GM12872 (cell line): Measurements from ENCODE around the gene ZNF70.
A peak's percentile ranks its signal among the peaks of the same experiment; 100 is the strongest.

Experiments
- TF ChIP-seq, protein P1 (sequence below): IDR thresholded peaks from 3 replicates; pipeline ENCODE4 v1.5.1; 2011; ENCODE audit warnings: low read depth, mild to moderate bottlenecking, low read length, moderate library complexity; ENCODE audit not compliant: insufficient read depth

Gene ZNF70

DNA sequence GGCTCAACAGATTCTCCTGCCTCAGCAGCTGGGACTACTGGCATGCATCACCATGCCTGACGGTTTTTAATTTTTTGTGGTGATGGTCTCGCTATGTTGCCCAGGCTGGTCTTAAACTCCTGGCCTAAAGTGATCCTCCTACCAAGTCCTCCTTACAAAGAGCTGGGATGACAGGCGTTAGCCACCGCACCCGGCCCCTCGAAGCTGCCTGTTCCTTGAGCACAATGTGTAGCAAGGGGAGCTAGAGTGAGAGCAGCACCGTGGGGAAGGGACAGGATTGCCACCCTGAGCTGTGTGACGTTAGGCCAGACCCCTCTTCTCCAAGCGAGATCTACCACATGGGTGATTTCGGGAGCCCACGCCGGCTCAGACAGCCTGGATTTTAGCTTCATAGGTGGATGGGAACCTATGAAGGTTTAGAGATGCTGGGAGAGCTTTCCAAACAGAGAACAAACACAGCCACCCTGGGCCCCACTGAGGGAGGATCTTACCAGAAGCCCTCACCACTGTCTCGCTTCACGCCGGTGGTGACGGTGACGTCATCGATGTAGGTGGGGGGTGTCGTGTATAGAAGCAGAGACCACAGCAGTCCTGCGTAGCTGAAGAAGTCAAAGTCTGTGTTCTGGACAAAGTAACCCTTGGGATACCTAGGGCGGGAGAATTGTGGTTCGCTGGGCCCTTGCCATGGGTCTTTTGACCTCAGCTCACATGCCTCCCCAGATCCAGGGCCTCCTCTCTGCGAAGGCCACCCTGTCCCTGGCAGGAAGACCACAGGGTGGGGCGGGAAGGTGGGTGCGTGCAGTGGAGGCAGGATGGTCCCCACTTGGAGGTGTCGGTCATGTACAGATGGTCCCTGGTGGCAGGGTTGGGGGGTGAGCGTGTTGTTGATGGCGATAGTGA is 37.0 kb downstream of the ZNF70 start:
- TF ChIP-seq, protein P1, sequence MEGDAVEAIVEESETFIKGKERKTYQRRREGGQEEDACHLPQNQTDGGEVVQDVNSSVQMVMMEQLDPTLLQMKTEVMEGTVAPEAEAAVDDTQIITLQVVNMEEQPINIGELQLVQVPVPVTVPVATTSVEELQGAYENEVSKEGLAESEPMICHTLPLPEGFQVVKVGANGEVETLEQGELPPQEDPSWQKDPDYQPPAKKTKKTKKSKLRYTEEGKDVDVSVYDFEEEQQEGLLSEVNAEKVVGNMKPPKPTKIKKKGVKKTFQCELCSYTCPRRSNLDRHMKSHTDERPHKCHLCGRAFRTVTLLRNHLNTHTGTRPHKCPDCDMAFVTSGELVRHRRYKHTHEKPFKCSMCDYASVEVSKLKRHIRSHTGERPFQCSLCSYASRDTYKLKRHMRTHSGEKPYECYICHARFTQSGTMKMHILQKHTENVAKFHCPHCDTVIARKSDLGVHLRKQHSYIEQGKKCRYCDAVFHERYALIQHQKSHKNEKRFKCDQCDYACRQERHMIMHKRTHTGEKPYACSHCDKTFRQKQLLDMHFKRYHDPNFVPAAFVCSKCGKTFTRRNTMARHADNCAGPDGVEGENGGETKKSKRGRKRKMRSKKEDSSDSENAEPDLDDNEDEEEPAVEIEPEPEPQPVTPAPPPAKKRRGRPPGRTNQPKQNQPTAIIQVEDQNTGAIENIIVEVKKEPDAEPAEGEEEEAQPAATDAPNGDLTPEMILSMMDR: no peak

DNA sequence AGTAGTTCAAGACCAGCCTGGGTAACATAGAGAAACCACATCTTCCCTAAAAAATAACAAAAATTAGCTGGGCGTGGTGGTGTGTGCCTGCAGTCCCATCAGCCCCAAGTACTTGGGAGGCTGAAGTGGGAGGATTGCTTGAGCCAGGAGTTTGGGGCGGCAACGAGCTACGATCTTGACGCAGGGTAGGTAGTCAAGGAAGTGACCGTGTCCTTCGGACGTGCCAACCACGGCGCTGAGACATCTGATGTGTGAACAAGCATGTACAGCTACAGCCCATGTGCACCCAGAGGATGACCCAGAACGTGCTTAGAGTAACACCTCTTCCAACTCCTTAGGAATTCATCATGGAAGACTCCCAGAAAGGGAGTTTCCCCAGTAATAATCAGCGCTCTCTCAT is 38.7 kb downstream of the ZNF70 start:
- TF ChIP-seq, protein P1: 0 out of 3 replicates have a peak, but pooled peaks have one; percentile 0

DNA sequence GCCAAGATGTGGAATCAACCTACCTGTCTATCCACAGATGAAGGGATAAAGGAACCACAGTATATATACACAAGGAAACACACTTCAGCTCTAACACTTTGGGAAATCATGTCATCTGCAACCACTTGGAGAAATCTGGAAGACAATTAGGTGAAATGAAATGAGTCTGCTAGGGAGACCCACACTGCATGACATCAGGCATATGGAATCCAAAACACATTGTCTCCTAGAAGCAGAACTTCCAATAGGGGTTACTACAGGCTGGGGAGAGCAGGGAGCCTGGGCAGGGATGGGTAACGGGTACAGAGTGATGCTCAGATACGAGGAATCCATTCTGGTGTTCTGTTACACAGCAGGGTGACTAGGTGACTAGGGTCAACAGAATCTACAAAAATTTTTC is 41.8 kb downstream of the ZNF70 start:
- TF ChIP-seq, protein P1: no peak

DNA sequence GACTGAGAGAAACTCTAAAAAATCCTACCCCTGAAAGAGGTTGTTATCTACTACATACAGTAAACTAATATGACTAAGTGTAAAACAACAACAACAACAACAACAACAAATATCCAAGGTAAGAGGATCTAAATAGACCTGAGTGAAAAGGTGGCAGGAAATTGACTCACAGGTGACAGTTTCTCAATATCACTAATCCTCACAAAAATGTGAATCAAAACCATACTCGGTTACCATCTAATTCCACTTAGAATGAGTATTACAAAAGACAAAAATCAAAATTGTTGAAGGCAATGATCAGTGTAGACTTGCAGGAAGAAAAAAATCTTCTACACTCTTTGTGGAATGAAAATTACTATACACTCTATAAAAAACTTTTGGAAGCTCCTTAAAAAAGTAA is 42.6 kb downstream of the ZNF70 start:
- TF ChIP-seq, protein P1: no peak

DNA sequence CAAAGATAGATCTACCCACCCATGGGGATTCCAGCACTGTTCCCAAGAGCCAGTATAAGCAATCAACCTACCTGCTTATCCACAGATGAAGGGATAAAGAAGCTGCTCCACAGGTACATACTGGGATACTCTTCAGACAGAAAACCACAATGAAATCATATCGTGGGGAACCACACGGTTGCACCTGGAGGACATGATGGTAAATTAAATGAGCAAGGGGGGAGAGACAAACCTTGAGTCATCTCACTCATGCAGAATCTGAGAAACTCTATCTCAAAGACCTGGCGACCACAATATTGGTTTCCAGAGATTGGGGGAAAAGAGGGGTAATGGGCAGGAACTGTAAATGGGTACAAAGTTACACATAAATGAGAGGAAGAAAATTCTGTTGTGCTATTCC is 45.6 kb downstream of the ZNF70 start:
- TF ChIP-seq, protein P1: no peak

DNA sequence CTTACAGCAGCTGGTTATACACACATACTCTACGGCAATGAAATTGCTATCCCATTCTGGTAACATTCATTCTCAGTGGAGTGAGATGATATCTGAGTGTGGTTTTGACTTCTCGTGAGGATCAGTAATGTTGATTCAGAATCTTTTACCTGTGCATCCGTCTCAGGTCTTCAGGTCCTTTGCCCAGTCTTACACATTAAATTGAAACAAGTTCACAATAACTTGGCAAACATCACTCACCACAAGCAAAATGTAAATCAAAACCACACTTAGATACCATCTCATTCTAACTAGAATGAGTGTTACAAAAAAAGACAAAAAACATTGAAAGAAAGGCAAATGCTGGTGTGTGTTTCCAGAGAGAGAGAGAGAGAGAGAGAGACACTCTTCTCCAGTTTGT is 46.1 kb downstream of the ZNF70 start:
- TF ChIP-seq, protein P1: no peak

DNA sequence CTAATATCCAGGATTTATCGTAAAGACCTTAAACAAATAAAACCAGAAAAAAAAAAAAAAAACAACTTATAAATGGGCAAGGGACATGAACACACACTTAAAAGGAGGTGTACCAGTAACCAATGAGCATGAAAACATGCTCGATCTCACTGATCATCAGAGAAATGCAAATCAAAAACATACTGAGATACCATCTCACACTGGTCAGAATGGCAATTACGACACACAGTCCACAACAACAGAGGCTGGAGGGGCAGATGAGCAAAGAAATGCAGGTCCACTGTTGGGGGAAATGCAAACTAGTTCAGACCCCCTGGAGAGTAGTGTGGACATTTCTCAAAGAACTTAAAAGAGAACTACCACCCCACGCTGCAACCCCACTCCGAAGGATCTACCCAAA is 46.9 kb downstream of the ZNF70 start:
- TF ChIP-seq, protein P1: no peak
